ENCODE results near the gene EMILIN3. TPM values are rescaled to one million over a fixed set of nuclear protein-coding genes. Genes with fewer than 3 reads are reported as not detected.

Gene EMILIN3
- total RNA-seq, 4 donors from 2014 or later = 0.40 to 1.5 (median 0.90) TPM

DNA sequence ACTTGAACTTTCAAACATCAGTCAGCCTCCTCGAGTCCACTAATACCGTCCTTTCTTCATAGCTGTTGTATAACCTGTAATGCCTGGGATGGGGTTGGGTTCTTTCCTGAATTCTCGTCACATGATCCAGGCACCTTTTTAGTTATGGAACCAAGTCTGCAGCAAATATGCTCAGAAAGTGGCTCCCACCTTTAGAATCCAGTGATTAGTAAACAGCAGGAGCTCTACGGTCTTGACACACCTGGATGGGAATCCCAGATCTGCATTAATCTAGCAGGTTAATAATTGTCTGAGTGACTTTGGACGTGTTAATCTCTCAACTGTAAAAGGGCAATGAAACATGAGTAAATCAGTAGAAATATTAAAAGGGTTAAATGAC is 48.4 kb downstream of the EMILIN3 start:
- TF ChIP-seq, protein P1, sequence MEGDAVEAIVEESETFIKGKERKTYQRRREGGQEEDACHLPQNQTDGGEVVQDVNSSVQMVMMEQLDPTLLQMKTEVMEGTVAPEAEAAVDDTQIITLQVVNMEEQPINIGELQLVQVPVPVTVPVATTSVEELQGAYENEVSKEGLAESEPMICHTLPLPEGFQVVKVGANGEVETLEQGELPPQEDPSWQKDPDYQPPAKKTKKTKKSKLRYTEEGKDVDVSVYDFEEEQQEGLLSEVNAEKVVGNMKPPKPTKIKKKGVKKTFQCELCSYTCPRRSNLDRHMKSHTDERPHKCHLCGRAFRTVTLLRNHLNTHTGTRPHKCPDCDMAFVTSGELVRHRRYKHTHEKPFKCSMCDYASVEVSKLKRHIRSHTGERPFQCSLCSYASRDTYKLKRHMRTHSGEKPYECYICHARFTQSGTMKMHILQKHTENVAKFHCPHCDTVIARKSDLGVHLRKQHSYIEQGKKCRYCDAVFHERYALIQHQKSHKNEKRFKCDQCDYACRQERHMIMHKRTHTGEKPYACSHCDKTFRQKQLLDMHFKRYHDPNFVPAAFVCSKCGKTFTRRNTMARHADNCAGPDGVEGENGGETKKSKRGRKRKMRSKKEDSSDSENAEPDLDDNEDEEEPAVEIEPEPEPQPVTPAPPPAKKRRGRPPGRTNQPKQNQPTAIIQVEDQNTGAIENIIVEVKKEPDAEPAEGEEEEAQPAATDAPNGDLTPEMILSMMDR (IDR thresholded peaks at IDR 0.05) = no peak
- TF ChIP-seq POLR2A (IDR thresholded peaks at IDR 0.05) (no peak), EP300 (IDR thresholded peaks at IDR 0.05; ENCODE audit: low read depth) (no peak), POLR2AphosphoS5 (IDR thresholded peaks at IDR 0.05) (no peak)
- DNase-seq = no peak
- Histone ChIP-seq H3K27ac (peak overlapping the region; percentile 83 to 92 (median 88)), H3K27me3 (no peaks in the 10 kb centered on the region), H3K9me3 (no peaks in the 10 kb centered on the region), H3K4me3 (peak overlapping the region in 2 of 4 donors; percentile 67 to 69), H3K36me3 (no peaks in the 10 kb centered on the region), H3K4me1 (peaks cover 6 to 50% (median 31%) of the 10 kb centered on the region in 4 donors)
- intact Hi-C loops (cut with DNase I; ENCODE audit: low total_unique reads) (loop anchor here (5.0 kb wide), 1 partner anchor 71 kb away; no protein-coding TSS in a partner anchor), in situ Hi-C loops (cut with MboI; ENCODE audit: low pct_ligation_motif_present in 1 of 4, low pct_unique_long_range_greater_than_20kb in 1 of 4, low sequenced_read_pairs in 3 of 4) (no loop called here)
- 31 to 44% methylated on average over 5 of the region's 5 CpGs for WGBS, 2 donors (ENCODE audit: low coverage in 1 of 2)

DNA sequence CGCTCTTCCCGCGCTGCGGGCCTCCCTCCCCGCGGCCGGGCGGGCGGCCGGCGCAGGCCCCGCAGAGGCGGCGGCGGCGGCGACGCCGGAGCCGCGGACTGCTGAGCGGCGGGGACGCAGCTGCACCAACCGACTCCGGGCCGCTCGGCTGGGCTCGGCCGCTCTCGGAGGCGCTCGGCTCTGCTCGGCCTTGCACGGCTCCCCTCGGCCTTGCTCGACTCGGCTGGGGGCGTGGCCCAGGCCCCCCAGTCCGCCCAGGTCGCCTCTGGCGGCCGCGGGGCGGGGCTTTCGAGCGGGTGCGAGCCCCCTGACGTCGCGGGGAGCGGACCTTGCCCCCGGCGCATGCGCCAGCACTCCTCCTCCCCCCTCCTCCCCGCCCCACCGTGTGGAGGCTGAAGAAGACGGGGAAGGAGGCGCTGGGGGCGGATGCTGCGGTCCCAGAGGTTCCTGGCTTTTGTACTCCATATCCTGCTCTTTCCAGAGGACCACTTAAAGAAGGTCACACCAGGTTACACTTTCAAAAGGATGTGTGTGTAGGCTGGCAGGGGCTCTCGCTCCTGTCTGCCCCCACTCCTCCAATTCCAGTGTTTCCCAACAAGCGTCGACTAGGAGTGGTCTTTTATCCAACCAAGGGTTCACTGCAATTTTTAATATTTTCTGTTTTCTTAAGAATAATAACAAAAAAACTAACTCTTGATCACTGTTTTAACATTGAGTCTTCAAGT is 48.9 kb downstream of the EMILIN3 start, which contains the start of gene ZHX3:
TSS of gene ZHX3 (minus strand) at position 186 of the 725 bp plus-strand sequence. CDS start 112,815 bp downstream, outside the sequence.
- no peaks in the 10 kb centered on the region for H3K27me3 ChIP-seq
- H3K27ac ChIP-seq = peak within 1 kb of the TSS; percentile 83 to 92 (median 88)
- peak within 1 kb of the TSS; percentile 31 to 69 (median 64) for H3K4me3 ChIP-seq
- no peaks in the 10 kb centered on the region for H3K36me3 ChIP-seq
- in situ Hi-C loops (cut with MboI; ENCODE audit: low pct_ligation_motif_present in 1 of 4, low pct_unique_long_range_greater_than_20kb in 1 of 4, low sequenced_read_pairs in 3 of 4) = no loop called here
- WGBS, 2 donors (ENCODE audit: low coverage in 1 of 2) = 1 to 4% methylated on average over 3 to 9 of the region's 64 CpGs
- no peak for TF ChIP-seq EP300 (IDR thresholded peaks at IDR 0.05; ENCODE audit: low read depth)
- TF ChIP-seq POLR2AphosphoS5 (IDR thresholded peaks at IDR 0.05) = peak; percentile 74 to 85 (median 78)
- peak; percentile 72 for TF ChIP-seq POLR2A (IDR thresholded peaks at IDR 0.05)
- peak; percentile 98 for DNase-seq
- intact Hi-C loops (cut with DNase I; ENCODE audit: low total_unique reads) = loop anchor here (5.0 kb wide), 1 partner anchor 70 kb away; no protein-coding TSS in a partner anchor
- no peaks in the 10 kb centered on the region for H3K9me3 ChIP-seq
- H3K4me1 ChIP-seq = peaks cover 6 to 50% (median 31%) of the 10 kb centered on the region in 4 donors

DNA sequence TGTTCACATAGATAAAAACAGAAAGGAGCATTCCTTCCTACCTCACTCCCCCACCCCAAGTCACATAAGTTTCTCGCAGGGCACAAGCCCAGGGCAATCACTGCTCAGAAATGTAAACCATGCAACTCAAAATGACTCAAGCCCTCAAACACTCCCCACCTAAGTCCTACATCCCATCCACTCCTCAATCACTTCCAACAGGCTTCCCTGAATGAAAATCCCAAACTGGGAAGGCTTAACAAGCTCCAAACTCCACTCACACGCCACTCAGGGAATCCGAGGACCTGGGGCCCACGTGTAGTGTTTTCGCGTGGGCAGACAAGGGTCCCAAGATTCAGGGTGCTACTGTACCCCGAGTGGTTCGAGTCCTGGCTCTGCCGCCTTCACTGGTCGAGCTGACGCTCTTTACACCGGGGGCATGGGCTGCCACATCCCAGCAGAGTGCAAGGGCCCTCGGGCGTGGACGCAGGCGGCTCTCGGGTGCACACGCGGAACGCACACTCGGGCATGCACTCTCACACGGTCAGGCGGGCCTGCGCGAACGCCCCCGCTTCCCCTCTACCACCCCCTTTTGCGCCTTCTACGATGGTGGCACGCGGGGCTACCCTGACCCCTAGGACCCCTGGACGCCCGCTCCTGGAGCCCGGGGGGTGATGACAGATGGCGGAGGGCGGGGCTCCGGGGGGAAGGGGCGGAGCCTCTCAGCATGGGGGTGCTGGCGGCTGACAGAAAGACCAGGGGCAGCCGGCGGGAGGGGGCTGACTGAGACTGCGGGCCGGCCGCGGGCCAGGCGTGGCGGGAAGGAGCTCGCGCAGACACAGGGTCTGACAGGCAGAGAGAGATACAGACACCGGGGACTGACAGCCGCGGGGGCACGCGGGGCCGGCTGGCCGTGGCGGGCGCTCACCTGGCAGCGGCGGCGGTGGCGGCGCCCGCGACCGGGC is 49.7 kb downstream of the EMILIN3 start:
- Histone ChIP-seq H3K4me1 (peaks cover 6 to 44% (median 24%) of the 10 kb centered on the region in 4 donors), H3K9me3 (no peaks in the 10 kb centered on the region), H3K27ac (peak overlapping the region; percentile 83 to 92 (median 88)), H3K27me3 (no peaks in the 10 kb centered on the region), H3K4me3 (peak overlapping the region; percentile 31 to 69 (median 64)), H3K36me3 (no peaks in the 10 kb centered on the region)
- DNase-seq = peak; percentile 84
- in situ Hi-C loops (cut with MboI; ENCODE audit: low pct_ligation_motif_present in 1 of 4, low pct_unique_long_range_greater_than_20kb in 1 of 4, low sequenced_read_pairs in 3 of 4) = no loop called here
- 2 to 14% methylated on average over 1 to 30 of the region's 66 CpGs for WGBS, 2 donors (ENCODE audit: low coverage in 1 of 2)
- no peak for TF ChIP-seq EP300 (IDR thresholded peaks at IDR 0.05; ENCODE audit: low read depth)
- TF ChIP-seq, protein P1 (IDR thresholded peaks at IDR 0.05) = no peak
- no peak for TF ChIP-seq POLR2A (IDR thresholded peaks at IDR 0.05)
- TF ChIP-seq POLR2AphosphoS5 (IDR thresholded peaks at IDR 0.05) = peak in 2 of 3 donors; percentile 24 to 27
- intact Hi-C loops (cut with DNase I; ENCODE audit: low total_unique reads) = loop anchor here (5.0 kb wide), 1 partner anchor 70 kb away; no protein-coding TSS in a partner anchor

DNA sequence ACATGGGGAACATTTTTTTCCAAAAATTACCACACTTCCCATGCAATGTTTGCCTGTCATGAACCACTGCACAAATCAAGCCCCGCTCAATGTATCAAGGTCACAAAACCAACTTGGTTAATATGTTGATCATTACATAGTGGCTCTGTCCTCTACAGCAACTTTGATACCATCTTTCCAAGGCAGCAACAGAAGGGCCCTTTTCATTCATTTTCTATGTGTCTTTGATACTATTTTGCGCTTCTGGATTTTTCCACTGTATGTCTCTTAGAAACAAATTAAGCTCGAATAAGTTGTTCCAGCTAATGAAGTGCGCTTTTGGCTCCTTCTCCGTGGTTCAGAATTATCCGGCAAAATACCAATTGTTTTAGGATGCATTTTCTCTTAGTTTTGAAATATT is 50.6 kb downstream of the EMILIN3 start:
- no peaks in the 10 kb centered on the region for H3K36me3 ChIP-seq
- H3K9me3 ChIP-seq = no peaks in the 10 kb centered on the region
- peaks cover 6 to 40% (median 22%) of the 10 kb centered on the region in 4 donors for H3K4me1 ChIP-seq
- WGBS, 2 donors (ENCODE audit: low coverage in 1 of 2) = 80 to 85% methylated on average over 6 of the region's 6 CpGs
- peak overlapping the region in 3 of 4 donors; percentile 62 to 69 (median 67) for H3K4me3 ChIP-seq
- intact Hi-C loops (cut with DNase I; ENCODE audit: low total_unique reads) = loop anchor here (5.0 kb wide), 1 partner anchor 69 kb away; no protein-coding TSS in a partner anchor
- TF ChIP-seq, protein P1 (IDR thresholded peaks at IDR 0.05) = no peak
- no peak for TF ChIP-seq POLR2AphosphoS5 (IDR thresholded peaks at IDR 0.05)
- no peak for TF ChIP-seq POLR2A (IDR thresholded peaks at IDR 0.05)
- TF ChIP-seq EP300 (IDR thresholded peaks at IDR 0.05; ENCODE audit: low read depth) = no peak
- in situ Hi-C loops (cut with MboI; ENCODE audit: low pct_ligation_motif_present in 1 of 4, low pct_unique_long_range_greater_than_20kb in 1 of 4, low sequenced_read_pairs in 3 of 4) = no loop called here
- no peak for DNase-seq
- H3K27me3 ChIP-seq = no peaks in the 10 kb centered on the region
- peak overlapping the region; percentile 83 to 92 (median 88) for H3K27ac ChIP-seq

Data from transverse colon (tissue), 4 donors.